ENCODE results near the gene ZNF22. TPM values are rescaled to one million over a fixed set of nuclear protein-coding genes. Genes with fewer than 3 reads are reported as not detected.

Gene ZNF22
- total RNA-seq, 1 donor from 2014 or later = 26.9 TPM

DNA sequence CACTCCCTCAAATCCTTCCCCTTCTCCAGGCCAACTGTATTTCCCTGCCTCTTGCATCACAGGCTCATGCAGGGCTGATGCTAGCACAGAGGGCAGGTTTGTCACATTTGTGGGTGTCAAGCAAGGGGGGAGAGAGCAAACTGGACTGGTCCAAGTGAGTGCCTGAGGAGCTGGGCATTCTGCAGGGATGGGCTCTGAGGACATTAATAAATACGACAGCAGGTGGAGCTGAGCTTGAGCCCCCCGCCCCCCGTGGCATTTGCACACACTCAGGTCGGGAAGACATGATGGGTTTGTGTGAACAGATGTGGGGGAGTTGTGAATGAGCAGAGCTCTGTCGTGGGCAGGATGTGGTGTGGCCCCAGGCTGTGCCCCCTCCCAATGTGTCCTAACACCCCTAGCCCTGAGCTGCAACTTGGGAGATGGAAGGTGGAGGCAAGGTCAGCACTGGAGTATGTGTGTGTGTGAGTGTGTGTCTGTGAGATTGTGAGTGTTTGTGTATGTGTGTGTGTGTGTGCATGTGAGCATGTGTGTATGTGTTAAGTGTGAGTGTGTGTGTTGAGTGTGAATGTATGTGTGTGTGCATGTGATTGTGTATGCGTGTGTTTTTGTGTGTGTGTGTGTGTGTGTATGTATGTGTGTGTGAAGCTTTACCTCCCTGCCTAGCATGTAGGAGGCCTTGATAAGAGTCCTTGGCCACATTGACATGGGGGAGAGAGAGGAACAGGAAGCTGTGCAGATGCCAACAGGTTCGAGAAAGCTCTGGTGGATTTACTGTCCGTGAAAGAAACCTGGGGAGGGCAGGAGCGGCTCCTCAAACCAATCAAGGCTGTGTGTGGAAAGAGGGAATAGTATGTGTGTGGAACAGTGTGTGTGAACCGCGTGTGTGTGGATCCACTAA lies 32.0 kb upstream of the ZNF22 start:
- Histone ChIP-seq H3K4me1 (peaks cover 51% of the 10 kb centered on the region), H3K9me3 (no peaks in the 10 kb centered on the region), H3K27ac (peak overlapping the region; percentile 67), H3K4me3 (no peak overlapping the region), H3K36me3 (no peaks in the 10 kb centered on the region), H3K27me3 (no peaks in the 10 kb centered on the region)
- no peak for DNase-seq
- peak; percentile 3 for ATAC-seq
- TF ChIP-seq, protein P1, sequence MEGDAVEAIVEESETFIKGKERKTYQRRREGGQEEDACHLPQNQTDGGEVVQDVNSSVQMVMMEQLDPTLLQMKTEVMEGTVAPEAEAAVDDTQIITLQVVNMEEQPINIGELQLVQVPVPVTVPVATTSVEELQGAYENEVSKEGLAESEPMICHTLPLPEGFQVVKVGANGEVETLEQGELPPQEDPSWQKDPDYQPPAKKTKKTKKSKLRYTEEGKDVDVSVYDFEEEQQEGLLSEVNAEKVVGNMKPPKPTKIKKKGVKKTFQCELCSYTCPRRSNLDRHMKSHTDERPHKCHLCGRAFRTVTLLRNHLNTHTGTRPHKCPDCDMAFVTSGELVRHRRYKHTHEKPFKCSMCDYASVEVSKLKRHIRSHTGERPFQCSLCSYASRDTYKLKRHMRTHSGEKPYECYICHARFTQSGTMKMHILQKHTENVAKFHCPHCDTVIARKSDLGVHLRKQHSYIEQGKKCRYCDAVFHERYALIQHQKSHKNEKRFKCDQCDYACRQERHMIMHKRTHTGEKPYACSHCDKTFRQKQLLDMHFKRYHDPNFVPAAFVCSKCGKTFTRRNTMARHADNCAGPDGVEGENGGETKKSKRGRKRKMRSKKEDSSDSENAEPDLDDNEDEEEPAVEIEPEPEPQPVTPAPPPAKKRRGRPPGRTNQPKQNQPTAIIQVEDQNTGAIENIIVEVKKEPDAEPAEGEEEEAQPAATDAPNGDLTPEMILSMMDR (IDR thresholded peaks at IDR 0.05) = no peak
- intact Hi-C loops (cut with DNase I) = no loop called here

DNA sequence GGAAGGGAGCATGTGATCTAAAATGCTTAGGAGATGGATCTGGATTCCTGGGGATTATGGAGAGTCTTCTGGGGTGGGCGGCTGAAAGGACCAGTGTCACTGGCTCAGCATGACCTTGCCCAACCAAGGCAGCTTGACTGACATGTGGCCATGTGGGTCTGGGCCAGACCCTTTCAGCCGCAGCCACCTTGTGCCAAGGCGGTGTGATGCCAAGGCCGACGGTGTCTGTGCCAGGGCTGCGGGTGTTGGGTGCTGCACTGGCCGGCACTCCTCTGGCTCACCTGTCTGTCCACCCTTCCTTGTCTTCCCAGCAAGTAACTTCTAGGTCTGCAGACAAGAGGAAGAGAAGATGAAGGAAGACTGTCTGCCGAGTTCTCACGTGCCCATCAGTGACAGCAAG lies 30.9 kb upstream of the ZNF22 start:
- H3K27ac ChIP-seq = peak overlapping the region; percentile 6
- DNase-seq (no peak), ATAC-seq (no peak)
- peaks cover 51% of the 10 kb centered on the region for H3K4me1 ChIP-seq
- no peaks in the 10 kb centered on the region for H3K27me3 ChIP-seq
- no peak overlapping the region for H3K4me3 ChIP-seq
- H3K9me3 ChIP-seq = no peaks in the 10 kb centered on the region
- intact Hi-C loops (cut with DNase I) = loop anchor here (5.0 kb wide), 1 partner anchor 38 kb away; no protein-coding TSS in a partner anchor
- TF ChIP-seq, protein P1 (IDR thresholded peaks at IDR 0.05) = no peak
- no peaks in the 10 kb centered on the region for H3K36me3 ChIP-seq

GRCh38 chr10:44970812-44971395 lies 29.8 kb upstream of the ZNF22 start:
- H3K27me3 ChIP-seq = no peaks in the 10 kb centered on the region
- no peaks in the 10 kb centered on the region for H3K9me3 ChIP-seq
- TF ChIP-seq, protein P1 (IDR thresholded peaks at IDR 0.05) = no peak
- H3K4me3 ChIP-seq = no peak overlapping the region
- peaks cover 45% of the 10 kb centered on the region for H3K4me1 ChIP-seq
- DNase-seq (no peak), ATAC-seq (no peak)
- intact Hi-C loops (cut with DNase I) = loop anchor here (5.0 kb wide), 1 partner anchor 39 kb away; no protein-coding TSS in a partner anchor
- no peak overlapping the region for H3K27ac ChIP-seq
- H3K36me3 ChIP-seq = no peaks in the 10 kb centered on the region

DNA sequence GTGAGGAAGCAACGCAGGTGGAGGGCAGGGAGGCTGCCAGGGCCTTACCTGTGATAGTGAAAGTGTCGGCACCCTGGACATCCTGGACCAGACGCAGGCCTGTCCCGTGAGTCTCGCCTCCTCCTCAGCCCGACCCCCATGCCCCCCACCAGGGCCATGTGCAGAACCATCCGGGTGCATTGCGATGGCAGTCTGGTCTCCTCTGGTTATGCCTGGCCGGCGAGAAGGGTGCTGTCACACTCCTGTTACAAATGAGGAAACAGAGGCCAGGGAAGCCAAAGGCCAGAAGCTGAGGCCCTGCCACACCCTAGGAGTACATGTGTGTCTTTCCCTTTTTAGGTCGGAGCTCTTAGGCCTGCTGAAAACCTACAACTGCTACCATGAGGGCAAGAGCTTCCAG lies 29.3 kb upstream of the ZNF22 start:
- H3K27ac ChIP-seq = no peak overlapping the region
- TF ChIP-seq, protein P1 (IDR thresholded peaks at IDR 0.05) = no peak

DNA sequence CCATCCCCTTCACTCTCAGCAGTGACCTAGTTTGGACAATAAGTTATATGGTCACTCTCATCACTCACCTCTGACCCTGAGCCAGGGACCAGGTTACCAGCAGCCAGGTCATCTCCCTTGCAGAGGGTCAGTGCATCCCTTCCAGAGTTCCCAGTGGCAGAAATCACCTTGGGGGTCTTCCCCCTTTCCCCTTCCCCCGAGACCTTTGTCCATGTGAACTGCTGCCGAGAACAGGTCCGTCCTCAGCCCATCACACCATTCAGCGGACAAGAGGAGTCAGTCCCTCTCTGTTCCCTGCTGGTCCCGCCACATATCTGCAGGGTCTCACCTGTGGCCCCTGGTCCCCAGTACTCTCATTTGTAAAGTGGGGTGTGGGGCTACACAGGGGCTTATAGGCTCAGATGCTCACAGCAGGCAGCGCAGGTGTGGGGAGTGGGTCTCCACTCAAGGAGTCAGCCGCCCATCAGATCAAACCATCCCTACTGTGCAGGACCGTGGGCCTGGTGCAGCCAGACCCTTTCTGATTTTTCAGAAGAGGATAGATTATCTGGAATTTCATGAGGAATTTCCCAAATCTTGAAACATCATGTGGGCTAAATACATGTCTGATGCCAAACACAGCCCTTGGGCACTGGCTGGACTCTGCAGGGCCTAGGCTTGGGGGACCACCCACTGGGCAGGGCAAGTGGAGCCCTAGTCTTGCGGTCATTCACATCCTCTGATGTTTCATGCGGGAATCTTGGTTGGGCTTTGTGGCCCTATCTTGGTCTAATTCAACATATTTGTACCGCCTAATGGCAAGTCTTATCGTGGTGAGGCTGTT lies 28.6 kb upstream of the ZNF22 start:
- H3K27ac ChIP-seq = peak overlapping the region; percentile 81
- peaks cover 40% of the 10 kb centered on the region for H3K4me1 ChIP-seq
- DNase-seq = no peak

More for the DNA sequence above, 29.3 kb upstream of the ZNF22 start:
- no peak for DNase-seq
- no peak overlapping the region for H3K4me3 ChIP-seq
- intact Hi-C loops (cut with DNase I) = loop anchor here (5.0 kb wide), 1 partner anchor 39 kb away; no protein-coding TSS in a partner anchor
- peaks cover 3% of the 10 kb centered on the region for H3K36me3 ChIP-seq
- peaks cover 43% of the 10 kb centered on the region for H3K4me1 ChIP-seq
- no peaks in the 10 kb centered on the region for H3K27me3 ChIP-seq
- no peaks in the 10 kb centered on the region for H3K9me3 ChIP-seq
- ATAC-seq = no peak

More for the DNA sequence above, 28.6 kb upstream of the ZNF22 start:
- Histone ChIP-seq H3K36me3 (peaks cover 10% of the 10 kb centered on the region), H3K9me3 (no peaks in the 10 kb centered on the region), H3K27me3 (no peaks in the 10 kb centered on the region), H3K4me3 (no peak overlapping the region)
- TF ChIP-seq, protein P1 (IDR thresholded peaks at IDR 0.05) = no peak
- intact Hi-C loops (cut with DNase I) = loop anchor here (5.0 kb wide), 1 partner anchor 40 kb away; no protein-coding TSS in a partner anchor
- no peak for ATAC-seq

Data from upper lobe of right lung (tissue), 1 donor.